NCI-H1092 (cell line): ENCODE measurements around the gene RIC1.
"Not testable (repeated sequence)": the region's sequence is repeated elsewhere in the genome, so short reads cannot be mapped to it uniquely, and the experiment has no call there.

Source experiments
- DNase-seq: peaks from one replicate; lab custom pipeline; 2025; lab: John Stamatoyannopoulos, UW

Gene RIC1

DNA sequence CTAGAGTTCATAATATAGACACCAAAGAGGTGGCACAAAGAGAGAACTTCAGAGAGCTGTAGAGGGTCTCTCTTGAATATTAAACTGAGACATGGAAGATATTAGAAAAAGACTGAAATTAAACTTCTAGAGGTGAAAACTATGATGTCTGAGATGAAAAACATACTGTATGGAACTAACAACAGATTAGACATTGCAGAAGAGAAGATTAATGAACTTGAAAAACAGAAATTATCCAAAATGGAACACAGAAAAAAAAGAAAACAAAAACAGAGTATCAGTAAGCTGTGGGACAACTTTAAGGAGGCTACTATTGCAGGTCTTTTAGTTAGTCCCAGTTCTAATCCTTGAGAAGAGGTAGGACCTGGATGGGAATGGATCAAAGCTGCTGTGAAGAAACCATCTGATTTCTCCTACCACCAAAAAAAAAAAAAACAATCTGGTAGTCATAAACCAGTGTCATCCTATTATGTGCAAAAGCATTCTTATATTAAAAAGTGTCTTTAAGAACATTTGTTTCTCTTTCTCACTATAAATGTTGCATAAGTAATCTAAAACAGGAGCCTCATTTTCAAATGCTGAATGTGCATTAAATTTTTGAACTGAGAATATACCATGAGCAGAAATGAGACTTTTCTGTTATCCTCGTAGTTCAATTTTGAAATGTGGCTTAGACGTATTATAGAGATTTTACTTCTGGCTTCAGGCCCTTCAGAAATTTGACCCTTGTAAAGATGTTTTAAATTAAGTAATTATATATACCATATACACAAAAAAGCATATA lies 107.8 kb downstream of the RIC1 start:
- no peak for DNase-seq

DNA sequence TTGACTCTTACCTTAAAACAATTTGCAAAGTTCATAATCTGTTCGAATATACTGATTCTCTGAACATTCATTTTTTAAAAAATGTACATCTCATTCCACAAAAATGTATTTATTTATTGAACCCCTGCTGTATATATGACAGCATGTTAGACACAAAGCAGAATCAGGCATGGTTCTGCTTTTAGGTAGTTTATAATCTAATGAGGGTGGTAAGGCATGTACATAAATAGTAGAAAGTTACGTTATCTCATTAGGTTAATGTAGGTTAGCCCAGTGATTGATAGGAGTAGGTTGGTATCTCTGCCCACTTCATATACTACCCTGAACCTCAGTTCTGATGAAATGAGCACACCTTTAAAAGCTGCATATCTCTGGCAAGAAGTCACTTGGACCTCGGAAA lies 114.2 kb downstream of the RIC1 start:
- no peak for DNase-seq

DNA sequence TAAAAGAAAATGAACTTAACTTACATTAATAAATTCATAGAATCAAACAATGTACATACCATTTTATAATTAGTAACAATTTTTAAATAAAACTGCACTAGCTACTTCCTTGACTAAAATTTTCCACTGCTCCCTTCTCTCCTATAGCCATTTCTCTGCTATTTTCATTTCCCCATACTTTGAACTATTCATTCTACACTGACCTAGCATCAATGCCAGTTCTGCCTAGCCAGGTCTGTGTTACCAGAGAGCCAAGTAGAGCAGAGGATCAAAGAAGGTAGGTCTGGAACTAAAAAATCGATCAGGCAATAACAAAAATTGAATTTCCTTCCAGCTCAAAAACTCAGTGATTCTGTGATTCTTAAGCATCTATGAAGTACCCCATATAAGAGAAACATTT lies 119.5 kb downstream of the RIC1 start:
- DNase-seq, result no peak

DNA sequence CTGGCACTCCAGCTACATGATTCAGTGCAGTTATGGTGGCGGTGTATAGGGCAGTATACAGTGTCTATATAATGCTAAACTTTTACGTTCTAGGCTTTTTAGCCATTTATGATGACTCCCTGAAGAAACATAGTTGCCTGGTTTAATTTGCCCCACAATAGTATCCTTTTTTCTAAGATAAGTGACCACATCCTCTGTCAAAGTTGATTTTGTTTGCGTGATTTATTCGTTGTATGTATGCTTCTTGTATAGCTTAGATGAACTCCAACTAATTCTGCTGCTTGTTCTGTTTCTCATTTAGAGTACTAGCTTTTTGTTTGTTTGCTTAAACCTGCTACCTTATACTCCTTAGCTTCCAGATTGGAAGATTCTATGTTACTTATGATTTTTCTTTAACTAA lies 120.4 kb downstream of the RIC1 start:
- DNase-seq, result no peak

DNA sequence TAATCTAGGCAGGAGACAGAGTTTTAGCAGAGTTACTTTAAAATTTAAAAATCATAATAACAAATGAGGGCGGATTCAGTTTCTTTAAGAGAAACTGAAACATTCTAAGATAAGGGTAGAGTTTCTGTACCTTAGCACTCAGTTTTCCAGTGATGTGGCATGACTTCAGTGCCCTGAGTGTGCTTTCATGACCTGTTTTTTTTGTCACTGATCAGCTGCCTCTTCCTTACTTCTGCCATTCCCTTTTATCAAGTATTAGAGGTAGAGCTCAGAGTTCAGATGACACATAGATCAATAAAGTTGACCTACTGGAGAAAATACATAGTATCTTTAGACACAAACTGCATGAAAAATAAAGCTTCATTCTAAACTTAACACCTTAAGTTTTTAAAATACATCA lies 121.7 kb downstream of the RIC1 start:
- DNase-seq, result no peak

DNA sequence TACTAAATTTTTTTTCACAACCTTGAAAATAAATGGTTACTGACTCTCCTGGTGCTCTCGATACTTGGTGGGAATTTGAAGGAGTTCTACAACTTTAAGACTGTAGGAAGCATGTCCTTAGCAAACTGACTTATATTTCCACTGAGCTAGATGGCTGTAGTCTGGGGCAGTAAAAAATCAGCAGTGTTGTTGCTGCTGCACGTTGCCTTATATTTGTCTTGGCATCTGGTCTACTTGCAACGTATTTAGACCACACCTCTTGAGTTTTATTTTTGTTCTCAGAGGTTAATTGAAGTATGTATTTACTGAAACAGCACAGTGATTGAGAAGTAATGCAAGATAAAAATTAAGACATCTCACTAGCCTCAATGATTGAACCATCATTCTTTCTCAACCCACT lies 127.7 kb downstream of the RIC1 start:
- DNase-seq, result no peak

DNA sequence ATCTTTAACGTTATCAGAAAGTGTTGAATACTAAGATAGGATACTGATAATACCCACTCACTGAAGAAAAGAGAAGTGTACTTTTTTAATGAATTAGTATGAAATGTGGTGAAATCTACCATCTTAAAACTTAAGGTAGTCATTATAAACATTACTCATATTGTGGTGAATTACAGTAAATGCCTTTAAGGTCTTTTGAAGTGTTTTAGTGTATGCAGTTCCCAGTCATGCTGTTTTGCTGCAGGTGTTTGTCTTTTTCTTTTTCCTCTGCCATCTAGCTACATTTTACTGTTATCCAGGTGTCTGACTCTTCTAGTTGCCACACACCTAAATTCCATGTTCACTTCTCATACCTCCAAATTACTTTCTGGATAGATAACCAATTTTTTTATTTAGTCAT lies 131.4 kb downstream of the RIC1 start:
- no peak for DNase-seq

DNA sequence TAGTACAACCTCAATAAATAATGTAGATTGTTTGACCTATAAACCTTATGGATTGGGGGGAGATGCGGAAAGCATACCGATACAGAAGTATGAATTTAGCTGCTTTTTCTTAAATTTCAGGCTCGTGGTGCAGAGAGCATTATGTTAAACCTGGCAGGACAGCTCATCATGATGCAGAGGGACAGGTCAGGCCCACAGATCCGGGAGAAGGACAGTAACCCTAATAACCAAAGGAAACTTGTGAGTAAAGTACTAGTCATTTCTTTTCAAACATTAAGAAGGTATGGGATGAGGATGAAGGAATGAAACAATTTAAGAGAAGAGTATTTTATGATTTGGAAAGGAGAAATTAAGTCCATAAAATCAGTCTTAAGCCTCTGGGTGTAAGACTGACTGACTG lies 133.5 kb downstream of the RIC1 start:
- no peak for DNase-seq

DNA sequence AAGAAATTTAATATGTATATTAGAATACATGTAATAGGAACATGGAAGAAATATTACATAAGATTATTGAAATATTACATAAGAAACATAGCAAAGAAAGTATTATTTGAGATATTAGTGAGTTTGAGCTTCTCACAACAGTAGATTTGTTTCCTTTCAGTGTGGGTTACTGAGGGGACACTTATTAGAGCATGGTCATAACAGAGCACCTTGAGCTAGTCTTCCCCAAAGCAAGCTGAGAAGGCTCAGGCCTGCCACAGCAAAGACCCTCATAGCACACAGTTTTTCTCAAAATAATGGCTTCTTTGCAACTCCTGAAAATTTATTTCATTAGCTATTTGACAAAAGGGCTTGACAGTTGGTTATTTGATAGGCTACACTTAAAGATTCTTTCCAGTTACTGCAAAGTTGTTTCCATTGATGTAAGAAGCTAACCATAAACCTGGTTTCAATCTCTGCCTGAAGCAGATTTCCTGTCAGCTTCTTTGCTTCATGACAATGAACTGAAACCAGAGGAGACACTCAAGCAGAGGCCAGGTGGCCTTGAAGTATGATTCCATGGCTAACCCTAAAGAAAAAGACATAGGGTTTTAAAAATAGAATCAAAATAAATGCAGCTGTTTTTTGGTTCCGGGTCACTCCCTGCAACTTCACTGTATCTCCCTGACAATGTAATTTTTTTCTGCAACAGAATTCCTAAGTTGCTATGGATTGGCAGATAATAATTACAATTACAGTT lies 135.4 kb downstream of the RIC1 start:
- DNase-seq, result no peak

DNA sequence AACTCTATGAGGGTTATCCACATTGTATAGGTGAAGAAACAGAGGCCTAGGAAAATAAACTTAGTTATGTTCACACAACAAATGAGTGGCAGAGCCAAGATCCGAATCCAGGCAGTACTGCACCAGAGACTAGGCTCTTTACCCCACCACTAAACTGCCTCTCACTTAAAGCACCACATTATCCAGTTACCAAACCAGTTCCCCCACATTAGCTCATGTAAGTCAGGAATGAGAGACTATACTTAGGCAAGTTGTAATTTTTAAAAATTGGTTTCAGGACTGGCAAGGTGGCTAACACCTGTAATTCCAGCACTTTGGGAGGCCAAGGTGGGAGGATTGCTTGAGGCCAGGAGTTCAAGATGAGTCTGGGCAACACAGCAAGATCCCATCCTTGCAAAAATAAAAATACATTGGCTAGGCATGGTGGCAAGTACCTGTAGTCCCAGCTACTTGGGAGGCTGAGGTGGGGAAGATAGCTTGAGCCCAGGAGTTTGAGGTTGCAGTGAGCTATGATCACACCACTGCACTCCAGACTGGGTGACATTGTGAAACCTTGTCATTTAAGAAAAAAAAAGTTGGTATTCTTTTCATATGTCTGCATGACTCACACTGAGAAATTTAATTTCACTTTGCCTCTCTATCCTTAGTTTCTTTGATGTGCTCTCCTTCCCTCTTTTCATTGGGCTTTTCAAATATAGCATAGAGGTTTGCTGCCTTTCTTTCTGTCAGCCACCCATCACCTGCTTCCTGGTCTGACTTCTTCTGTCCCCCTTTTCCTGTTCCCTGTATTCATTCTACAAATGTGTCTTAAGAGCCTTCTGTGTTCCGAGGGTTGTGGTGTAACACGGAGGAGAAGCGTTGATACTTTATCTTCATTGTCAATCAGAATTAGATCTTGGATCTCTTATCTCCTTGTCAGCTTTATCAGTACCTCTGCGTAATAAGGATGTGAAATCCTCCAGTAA lies 139.3 kb downstream of the RIC1 start:
- DNase-seq, result no peak

DNA sequence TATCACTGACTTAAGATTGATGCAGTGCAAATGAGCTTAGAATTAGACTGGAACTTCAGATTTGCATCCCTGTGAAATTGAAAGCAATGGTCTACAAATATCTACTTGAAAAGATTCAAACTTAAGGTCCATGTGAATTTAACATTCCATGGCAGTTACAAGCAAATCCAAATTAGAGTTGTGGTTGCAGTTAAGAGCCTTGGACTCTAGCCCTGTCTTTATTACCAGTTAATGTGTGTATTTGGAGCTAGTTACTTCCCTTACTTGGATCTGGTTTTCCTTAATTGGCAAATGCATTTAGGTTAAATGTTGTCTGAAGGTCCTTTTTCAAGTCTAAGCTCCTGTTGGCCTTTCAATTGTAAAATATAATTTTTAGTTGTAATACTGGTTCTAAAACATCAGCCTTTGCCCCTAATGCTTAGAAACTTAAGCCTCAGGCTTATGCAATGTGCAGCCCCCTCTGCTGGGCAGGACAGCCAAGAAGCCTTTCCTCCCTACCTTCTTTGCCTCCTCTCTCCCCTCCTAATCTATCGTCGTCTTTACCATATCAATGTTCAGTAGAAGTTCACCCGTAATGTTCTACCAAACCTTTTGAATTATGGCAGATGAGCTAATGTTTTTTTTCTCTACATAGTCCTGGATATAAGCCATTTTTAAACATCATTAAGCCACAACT lies 144.6 kb downstream of the RIC1 start:
- no peak for DNase-seq

DNA sequence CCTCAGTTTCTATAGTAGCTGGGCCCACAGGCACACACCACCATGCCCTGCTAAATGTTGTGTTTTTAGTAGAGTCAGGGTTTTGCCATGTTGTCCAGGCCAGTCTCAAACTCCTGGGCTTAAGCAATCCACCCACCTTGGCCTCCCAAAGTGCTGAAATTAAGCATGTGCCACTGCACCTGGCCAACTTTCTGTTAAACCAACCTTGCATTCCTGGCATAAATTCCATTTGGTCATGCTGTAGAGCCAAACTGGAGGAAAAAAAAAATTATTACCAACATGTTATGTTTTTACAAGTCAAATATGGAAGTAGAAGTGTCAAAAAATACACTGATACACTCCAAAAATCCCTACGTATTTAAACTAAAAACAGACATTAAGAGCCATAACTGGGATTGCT lies 149.9 kb downstream of the RIC1 start:
- no peak for DNase-seq

DNA sequence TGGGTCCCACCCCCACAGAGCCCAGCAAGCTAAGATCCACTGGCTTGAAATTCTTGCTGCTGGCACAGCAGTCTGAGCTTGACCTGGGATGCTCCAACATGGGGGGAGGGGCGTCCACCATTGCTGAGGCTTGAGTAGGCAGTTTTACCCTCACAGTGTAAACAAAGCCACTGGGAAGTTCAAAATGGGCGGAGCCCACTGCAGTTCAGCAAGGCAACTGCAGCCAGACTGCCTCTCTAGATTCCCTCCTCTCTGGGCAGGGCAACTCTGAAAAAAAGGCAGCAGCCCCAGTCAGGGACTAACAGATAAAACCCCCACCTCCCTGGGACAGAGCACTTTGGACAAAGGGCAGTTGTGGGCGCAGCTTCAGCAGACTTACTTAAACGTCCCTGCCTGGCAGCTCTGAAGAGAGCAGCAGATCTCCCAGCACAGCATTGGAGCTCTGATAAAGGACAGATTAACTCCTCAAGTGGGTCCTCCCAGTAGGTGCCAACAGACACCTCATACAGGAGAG lies 150.9 kb downstream of the RIC1 start:
- not testable (repeated sequence) for DNase-seq

DNA sequence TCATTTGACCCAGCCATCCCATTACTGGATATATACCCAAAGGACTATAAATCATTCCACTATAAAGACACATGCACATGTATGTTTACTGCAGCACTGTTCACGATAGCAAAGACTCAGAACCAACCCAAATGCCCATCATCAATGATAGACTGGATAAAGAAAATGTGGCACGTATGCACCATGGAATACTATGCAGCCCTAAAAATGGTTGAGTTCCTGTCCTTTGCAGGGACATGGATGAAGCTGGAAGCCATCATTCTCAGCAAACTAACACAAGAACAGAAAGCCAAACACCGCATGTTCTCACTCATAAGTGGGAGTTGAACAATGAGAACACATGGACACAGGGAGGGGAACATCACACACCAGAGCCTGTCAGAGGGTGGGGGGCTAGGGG lies 154.5 kb downstream of the RIC1 start:
- not testable (repeated sequence) for DNase-seq

DNA sequence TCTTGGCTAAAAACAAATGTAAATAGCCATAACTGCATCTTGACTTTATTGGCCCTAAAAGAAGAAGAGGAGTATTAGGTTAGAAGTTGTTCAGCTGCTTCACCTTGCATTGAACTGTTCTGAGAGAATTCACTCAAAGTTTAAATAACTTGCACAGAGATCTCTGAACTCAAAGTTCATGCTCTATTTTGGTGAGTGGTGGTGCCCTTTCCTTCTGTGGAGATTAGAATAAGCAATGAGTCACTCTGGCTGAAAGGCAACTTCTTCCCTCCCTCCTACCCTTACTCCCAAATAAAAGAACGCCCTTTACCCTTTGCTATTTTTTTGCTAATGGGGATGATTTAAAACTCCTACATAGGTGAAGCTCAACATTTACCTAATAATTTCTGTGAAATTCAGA lies 155.1 kb downstream of the RIC1 start:
- DNase-seq, result no peak

DNA sequence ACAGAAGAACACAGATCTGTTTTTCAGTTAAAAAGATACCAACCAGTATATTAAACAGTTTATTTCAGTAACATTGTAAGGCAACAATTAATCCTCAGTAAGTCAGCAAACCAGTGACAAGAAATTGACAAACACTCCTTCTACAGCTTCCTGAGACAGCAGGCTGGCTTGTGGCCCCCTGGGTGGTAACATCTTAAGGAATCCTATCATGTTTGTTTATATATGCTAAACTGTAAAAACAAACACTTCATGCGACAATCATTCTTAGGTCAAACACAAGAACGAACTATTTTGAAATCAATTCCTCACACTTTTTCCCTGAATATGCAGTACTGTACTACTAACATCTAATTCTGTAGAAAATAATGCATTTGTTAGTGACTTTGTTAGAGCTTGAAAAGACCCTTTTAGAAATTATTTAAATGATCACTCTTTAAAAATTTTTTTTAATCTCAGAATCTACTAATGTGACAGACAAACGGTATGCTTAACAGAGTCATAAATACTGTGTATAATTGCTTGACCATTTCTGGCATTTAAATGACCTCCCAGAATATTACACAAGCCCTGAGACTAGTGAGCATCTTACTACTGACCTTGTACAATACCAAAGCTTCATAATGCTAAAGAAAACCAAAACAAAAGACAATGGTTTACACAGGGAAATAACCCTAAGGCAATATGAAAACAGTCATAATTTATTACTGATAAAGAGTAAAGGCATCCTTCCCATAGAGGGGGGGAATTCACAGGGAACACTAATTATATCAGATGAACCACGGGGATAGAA lies 155.8 kb downstream of the RIC1 start:
- no peak for DNase-seq

DNA sequence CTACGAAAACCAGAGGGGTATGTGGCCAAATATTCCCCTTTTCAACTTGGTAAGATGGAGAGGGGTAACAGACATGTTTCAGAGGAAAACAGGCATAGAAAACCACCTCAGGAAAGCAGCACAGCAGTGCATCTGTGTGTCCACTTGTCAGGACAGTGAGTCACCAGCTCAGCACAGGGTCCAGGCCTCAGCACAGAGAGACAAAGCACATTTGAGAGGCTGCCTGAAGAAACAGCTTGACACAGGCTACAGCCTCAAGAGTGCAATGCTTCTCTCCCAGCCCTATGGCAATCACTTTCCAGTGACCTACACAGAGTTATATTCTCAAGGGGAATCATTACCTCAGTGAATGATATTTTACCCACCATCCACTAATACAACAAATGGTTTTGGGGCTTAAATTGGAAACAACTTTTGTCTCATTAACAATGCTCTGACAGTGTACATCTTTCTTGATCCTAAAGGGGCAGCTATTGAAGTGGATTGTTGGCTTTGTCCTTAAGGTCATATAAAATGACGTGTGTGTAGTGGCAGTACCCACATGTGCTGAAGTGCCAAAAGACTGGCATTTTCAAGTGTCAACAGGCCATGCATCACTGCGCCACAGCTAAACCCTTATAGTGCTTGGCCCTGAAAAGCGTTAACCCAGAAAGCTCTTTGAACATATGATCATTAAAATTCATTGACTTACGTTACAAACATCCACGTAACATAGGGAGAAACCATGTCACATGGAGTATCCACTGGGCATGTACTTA lies 157.6 kb downstream of the RIC1 start:
- DNase-seq, result no peak

DNA sequence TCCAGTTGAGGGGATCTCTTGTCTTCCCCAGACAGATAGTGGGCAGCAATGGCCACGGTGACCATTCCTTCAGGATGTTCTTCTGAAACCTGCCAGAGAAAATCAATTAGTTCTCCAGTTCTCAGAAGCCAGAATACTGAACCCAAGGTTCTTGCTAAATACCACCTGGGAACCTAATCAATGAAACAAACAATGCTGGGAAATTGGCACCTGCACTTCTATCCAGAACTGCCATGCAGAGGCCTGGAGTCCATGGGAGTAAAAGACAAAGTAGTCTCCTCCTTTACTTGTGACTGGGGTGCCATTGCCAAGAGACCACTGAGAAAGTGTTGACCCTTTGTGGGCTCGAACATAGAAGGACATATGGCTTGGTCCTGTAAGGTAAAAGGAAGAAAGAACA lies 158.3 kb downstream of the RIC1 start:
- DNase-seq, result no peak

DNA sequence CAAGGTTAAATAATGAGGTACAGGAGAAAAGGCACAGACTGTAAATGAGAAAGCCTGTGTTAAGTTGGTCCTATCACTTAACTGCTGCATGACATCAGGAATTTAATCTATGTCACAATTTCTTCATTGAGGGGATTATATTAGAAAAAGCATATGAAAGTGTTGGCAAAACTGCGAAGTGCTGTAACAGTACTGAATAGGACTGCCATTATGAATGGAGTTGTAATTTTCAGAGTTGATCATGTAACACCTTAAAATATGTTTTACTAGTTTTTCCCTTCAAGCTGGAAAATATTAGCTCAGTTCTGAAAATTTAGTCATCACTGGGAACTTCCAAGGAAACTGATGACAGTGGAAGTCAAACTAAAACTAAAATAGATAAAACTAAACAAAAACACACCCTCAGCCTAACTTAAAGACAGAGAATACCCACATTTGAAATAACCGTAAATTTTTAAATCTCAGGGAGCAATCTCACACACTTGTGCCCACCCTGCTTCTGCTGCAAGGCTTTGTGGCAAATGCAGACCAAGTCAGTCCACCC lies 158.9 kb downstream of the RIC1 start:
- DNase-seq, result no peak

DNA sequence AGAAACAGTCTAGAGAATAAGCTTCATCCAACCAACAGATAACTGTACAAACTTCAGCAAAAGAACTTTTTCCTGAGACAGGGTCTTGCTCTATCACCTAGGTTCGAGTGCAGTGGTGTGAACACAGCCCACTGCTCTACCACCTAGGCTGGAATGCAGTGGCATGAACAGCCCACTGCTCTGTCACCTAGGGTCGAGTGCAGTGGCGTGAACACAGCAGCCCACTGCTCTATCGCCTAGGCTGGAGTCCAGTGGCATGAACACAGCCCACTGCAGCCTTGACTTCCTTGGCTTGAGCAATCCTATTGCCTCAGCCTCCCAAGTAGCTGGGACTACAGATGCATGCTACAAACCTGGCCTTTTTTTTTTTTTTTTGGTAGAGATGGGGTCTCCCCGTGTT lies 160.6 kb downstream of the RIC1 start:
- no peak for DNase-seq
